GM21737 (cell line): Measurements from ENCODE around the gene MAP3K13.
"Not testable (repeated sequence)": the region's sequence is repeated elsewhere in the genome, so short reads cannot be mapped to it uniquely, and the experiment has no call there.

Experiments used
- ATAC-seq: cut with Tn5 transposase; IDR thresholded peaks from one replicate; pipeline ENCODE4 v1.9.1; 2021; ENCODE audit warnings: mild to moderate bottlenecking, moderate library complexity; ENCODE audit not compliant: unreplicated experiment

MAP3K13 gene

GRCh38 chr3:185439745-185440466 is 77.0 kb downstream of the MAP3K13 start:
- ATAC-seq = no peak

GRCh38 chr3:185442031-185442430 is 79.1 kb downstream of the MAP3K13 start:
- ATAC-seq = no peak

GRCh38 chr3:185444329-185444728 is 81.4 kb downstream of the MAP3K13 start:
- ATAC-seq = no peak

GRCh38 chr3:185448107-185448506 is 85.2 kb downstream of the MAP3K13 start:
- no peak for ATAC-seq

- not testable (repeated sequence) for ATAC-seq
Observed at GRCh38 chr3:185451432-185451831, 88.5 kb downstream of the MAP3K13 start.

GRCh38 chr3:185457376-185457775 is 94.4 kb downstream of the MAP3K13 start:
- ATAC-seq = no peak

GRCh38 chr3:185460309-185460708 is 97.4 kb downstream of the MAP3K13 start:
- no peak for ATAC-seq

- ATAC-seq = no peak
Observed at GRCh38 chr3:185460719-185461350, 97.9 kb downstream of the MAP3K13 start.

- no peak for ATAC-seq
Observed at GRCh38 chr3:185465471-185465870, 102.5 kb downstream of the MAP3K13 start.

GRCh38 chr3:185466123-185466522 is 103.2 kb downstream of the MAP3K13 start:
- ATAC-seq = not testable (repeated sequence)

- ATAC-seq = no peak
Observed at GRCh38 chr3:185469542-185469941, 106.6 kb downstream of the MAP3K13 start.

GRCh38 chr3:185470323-185470722 is 107.4 kb downstream of the MAP3K13 start:
- no peak for ATAC-seq

GRCh38 chr3:185473290-185473815 is 110.4 kb downstream of the MAP3K13 start:
- no peak for ATAC-seq

GRCh38 chr3:185474922-185475321 is 112.0 kb downstream of the MAP3K13 start:
- not testable (repeated sequence) for ATAC-seq

- ATAC-seq = no peak
Observed at GRCh38 chr3:185477316-185477715, 114.4 kb downstream of the MAP3K13 start.

GRCh38 chr3:185479373-185479945 is 116.5 kb downstream of the MAP3K13 start:
- ATAC-seq = no peak

- no peak for ATAC-seq
Observed at GRCh38 chr3:185484296-185484695, 121.4 kb downstream of the MAP3K13 start.

- ATAC-seq = no peak
Observed at GRCh38 chr3:185486394-185486793, 123.5 kb downstream of the MAP3K13 start.

- no peak for ATAC-seq
Observed at GRCh38 chr3:185488465-185488864, 125.5 kb downstream of the MAP3K13 start.

- ATAC-seq = no peak
Observed at GRCh38 chr3:185489462-185489861, 126.5 kb downstream of the MAP3K13 start.

GRCh38 chr3:185490241-185490640 is 127.3 kb downstream of the MAP3K13 start:
- no peak for ATAC-seq
